ENCODE measurements around the gene DIAPH3. TPM values are rescaled to one million over a fixed set of nuclear protein-coding genes. Genes with fewer than 3 reads are reported as not detected.

Gene DIAPH3
- total RNA-seq, 1 experiment from 2014 or later: 11.4 TPM

- H3K9me3 Mint-ChIP-seq (ENCODE audit: low read depth, unreplicated experiment): no peaks in the 10 kb centered on the region
- no TSS peak for BruUV-seq (replicated peaks)
- intact Hi-C loops (cut with micrococcal nuclease; ENCODE audit: unreplicated experiment): loop anchor here (10.0 kb wide), 2 partner anchors 143 to 203 kb away; no protein-coding TSS in a partner anchor
- H3K4me3 Mint-ChIP-seq (ENCODE audit: low read depth, unreplicated experiment): no peak overlapping the region
- no peaks in the 10 kb centered on the region for H3K36me3 Mint-ChIP-seq (ENCODE audit: insufficient read depth, unreplicated experiment)
- TF ChIP-seq, protein P1, sequence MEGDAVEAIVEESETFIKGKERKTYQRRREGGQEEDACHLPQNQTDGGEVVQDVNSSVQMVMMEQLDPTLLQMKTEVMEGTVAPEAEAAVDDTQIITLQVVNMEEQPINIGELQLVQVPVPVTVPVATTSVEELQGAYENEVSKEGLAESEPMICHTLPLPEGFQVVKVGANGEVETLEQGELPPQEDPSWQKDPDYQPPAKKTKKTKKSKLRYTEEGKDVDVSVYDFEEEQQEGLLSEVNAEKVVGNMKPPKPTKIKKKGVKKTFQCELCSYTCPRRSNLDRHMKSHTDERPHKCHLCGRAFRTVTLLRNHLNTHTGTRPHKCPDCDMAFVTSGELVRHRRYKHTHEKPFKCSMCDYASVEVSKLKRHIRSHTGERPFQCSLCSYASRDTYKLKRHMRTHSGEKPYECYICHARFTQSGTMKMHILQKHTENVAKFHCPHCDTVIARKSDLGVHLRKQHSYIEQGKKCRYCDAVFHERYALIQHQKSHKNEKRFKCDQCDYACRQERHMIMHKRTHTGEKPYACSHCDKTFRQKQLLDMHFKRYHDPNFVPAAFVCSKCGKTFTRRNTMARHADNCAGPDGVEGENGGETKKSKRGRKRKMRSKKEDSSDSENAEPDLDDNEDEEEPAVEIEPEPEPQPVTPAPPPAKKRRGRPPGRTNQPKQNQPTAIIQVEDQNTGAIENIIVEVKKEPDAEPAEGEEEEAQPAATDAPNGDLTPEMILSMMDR (IDR thresholded peaks at IDR 0.05; ENCODE audit: unreplicated experiment): no peak
- H3K27me3 Mint-ChIP-seq (ENCODE audit: unreplicated experiment): no peaks in the 10 kb centered on the region
- no peak for DNase-seq
- H3K27ac Mint-ChIP-seq (ENCODE audit: unreplicated experiment): no peak overlapping the region
- H3K4me1 Mint-ChIP-seq (ENCODE audit: low read depth, unreplicated experiment): no peaks in the 10 kb centered on the region
- CTCF ChIA-PET: no interaction called here
Measured at GRCh38 chr13:59677430-59677829, 486.3 kb downstream of the DIAPH3 start.

GRCh38 chr13:59674616-59675015 lies 489.1 kb downstream of the DIAPH3 start:
- H3K36me3 Mint-ChIP-seq (ENCODE audit: insufficient read depth, unreplicated experiment): no peaks in the 10 kb centered on the region
- no peak overlapping the region for H3K4me3 Mint-ChIP-seq (ENCODE audit: low read depth, unreplicated experiment)
- DNase-seq: no peak
- intact Hi-C loops (cut with micrococcal nuclease; ENCODE audit: unreplicated experiment): loop anchor here (10.0 kb wide), 2 partner anchors 140 to 200 kb away; no protein-coding TSS in a partner anchor
- H3K27me3 Mint-ChIP-seq (ENCODE audit: unreplicated experiment): no peaks in the 10 kb centered on the region
- no peaks in the 10 kb centered on the region for H3K4me1 Mint-ChIP-seq (ENCODE audit: low read depth, unreplicated experiment)
- CTCF ChIA-PET: no interaction called here
- H3K27ac Mint-ChIP-seq (ENCODE audit: unreplicated experiment): no peak overlapping the region
- BruUV-seq (replicated peaks): no TSS peak
- H3K9me3 Mint-ChIP-seq (ENCODE audit: low read depth, unreplicated experiment): no peaks in the 10 kb centered on the region
- TF ChIP-seq, protein P1 (IDR thresholded peaks at IDR 0.05; ENCODE audit: unreplicated experiment): no peak

- intact Hi-C loops (cut with micrococcal nuclease; ENCODE audit: unreplicated experiment): loop anchor here (10.0 kb wide), 2 partner anchors 138 to 198 kb away; no protein-coding TSS in a partner anchor
- CTCF ChIA-PET: no interaction called here
- H3K4me1 Mint-ChIP-seq (ENCODE audit: low read depth, unreplicated experiment): no peaks in the 10 kb centered on the region
- no peaks in the 10 kb centered on the region for H3K27me3 Mint-ChIP-seq (ENCODE audit: unreplicated experiment)
- no peaks in the 10 kb centered on the region for H3K9me3 Mint-ChIP-seq (ENCODE audit: low read depth, unreplicated experiment)
- no peaks in the 10 kb centered on the region for H3K36me3 Mint-ChIP-seq (ENCODE audit: insufficient read depth, unreplicated experiment)
- no peak overlapping the region for H3K4me3 Mint-ChIP-seq (ENCODE audit: low read depth, unreplicated experiment)
- no TSS peak for BruUV-seq (replicated peaks)
- H3K27ac Mint-ChIP-seq (ENCODE audit: unreplicated experiment): no peak overlapping the region
- TF ChIP-seq, protein P1 (IDR thresholded peaks at IDR 0.05; ENCODE audit: unreplicated experiment): no peak
- no peak for DNase-seq
Measured at GRCh38 chr13:59673286-59673685, 490.4 kb downstream of the DIAPH3 start.

DNA sequence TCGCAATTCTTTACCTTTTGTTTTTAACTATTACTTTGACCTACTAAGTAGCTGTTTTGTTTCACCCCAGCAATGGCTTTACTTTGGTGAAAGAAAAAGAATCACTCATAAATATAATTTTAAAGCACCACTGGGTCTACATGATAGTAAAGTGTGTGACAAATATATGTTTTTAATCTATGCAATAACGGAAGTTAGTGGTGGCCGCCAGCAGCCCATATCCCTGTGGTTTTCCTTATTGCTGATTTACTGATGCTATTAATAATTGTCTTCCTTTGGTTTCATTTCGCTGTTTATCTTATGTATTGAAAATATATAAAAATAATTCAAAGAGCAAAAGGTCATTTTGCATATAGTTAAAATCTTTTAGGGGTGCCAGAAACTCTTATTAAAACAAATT lies 491.3 kb downstream of the DIAPH3 start:
- Mint-ChIP-seq H3K4me1 (ENCODE audit: low read depth, unreplicated experiment) (no peaks in the 10 kb centered on the region), H3K27ac (ENCODE audit: unreplicated experiment) (no peak overlapping the region), H3K27me3 (ENCODE audit: unreplicated experiment) (no peaks in the 10 kb centered on the region), H3K4me3 (ENCODE audit: low read depth, unreplicated experiment) (no peak overlapping the region), H3K36me3 (ENCODE audit: insufficient read depth, unreplicated experiment) (no peaks in the 10 kb centered on the region), H3K9me3 (ENCODE audit: low read depth, unreplicated experiment) (no peaks in the 10 kb centered on the region)
- intact Hi-C loops (cut with micrococcal nuclease; ENCODE audit: unreplicated experiment): loop anchor here (10.0 kb wide), 2 partner anchors 138 to 198 kb away; no protein-coding TSS in a partner anchor
- DNase-seq: no peak
- CTCF ChIA-PET: no interaction called here
- TF ChIP-seq, protein P1 (IDR thresholded peaks at IDR 0.05; ENCODE audit: unreplicated experiment): no peak
- no TSS peak for BruUV-seq (replicated peaks)

Data from Calu3 (cell line).